Body of pancreas (tissue), 4 donors: Measurements from ENCODE around the gene ESM1.

Experiments used
- POLR2A ChIP-seq, 3 donors: fragments of 450-650 bp; IDR thresholded peaks; one replicate each; pipeline ENCODE4 v1.6.1; 2016; ENCODE audit warnings: antibody characterized with exemption in 3 of 3, mild to moderate bottlenecking in 2 of 3
- TF ChIP-seq, protein P1 (sequence below), 7 experiments: fragments of 450-650 bp in 4 of 7; fragments of 200-600 bp in 3 of 7; sonication (generic) in 3 of 7; IDR thresholded peaks; one replicate each; pipeline ENCODE4 v1.5.1; 2016 to 2019; ENCODE audit warnings: antibody characterized with exemption in 7 of 7

- no peak for TF ChIP-seq POLR2A (IDR thresholded peaks at IDR 0.05)
- TF ChIP-seq, protein P1, sequence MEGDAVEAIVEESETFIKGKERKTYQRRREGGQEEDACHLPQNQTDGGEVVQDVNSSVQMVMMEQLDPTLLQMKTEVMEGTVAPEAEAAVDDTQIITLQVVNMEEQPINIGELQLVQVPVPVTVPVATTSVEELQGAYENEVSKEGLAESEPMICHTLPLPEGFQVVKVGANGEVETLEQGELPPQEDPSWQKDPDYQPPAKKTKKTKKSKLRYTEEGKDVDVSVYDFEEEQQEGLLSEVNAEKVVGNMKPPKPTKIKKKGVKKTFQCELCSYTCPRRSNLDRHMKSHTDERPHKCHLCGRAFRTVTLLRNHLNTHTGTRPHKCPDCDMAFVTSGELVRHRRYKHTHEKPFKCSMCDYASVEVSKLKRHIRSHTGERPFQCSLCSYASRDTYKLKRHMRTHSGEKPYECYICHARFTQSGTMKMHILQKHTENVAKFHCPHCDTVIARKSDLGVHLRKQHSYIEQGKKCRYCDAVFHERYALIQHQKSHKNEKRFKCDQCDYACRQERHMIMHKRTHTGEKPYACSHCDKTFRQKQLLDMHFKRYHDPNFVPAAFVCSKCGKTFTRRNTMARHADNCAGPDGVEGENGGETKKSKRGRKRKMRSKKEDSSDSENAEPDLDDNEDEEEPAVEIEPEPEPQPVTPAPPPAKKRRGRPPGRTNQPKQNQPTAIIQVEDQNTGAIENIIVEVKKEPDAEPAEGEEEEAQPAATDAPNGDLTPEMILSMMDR (IDR thresholded peaks at IDR 0.05) = no peak
Observed at GRCh38 chr5:54986269-54986654, 869 bp upstream of the ESM1 start.
